Measurements from ENCODE around the gene LILRA2.

Gene LILRA2

GRCh38 chr19:54608792-54609191 lies 35.2 kb downstream of the LILRA2 start:
- POLR2A ChIA-PET (ENCODE audit: low non-redundant PET): no interaction called here

GRCh38 chr19:54609356-54609791 lies 35.8 kb downstream of the LILRA2 start:
- no peak for DNase-seq (ENCODE audit: low spot score)
- no peak overlapping the region for H3K27ac ChIP-seq
- TF ChIP-seq CTCF (conservative IDR thresholded peaks at IDR 0.05; ENCODE audit: low read depth): no peak
- ChIA-PET CTCF (no interaction called here), POLR2A (ENCODE audit: low non-redundant PET) (no interaction called here)

More at GRCh38 chr19:54608792-54609191, 35.2 kb downstream of the LILRA2 start:
- no peak for DNase-seq (ENCODE audit: low spot score)
- TF ChIP-seq CTCF (conservative IDR thresholded peaks at IDR 0.05; ENCODE audit: low read depth): no peak
- CTCF ChIA-PET: no interaction called here
- no peak overlapping the region for H3K27ac ChIP-seq

GRCh38 chr19:54612428-54612827 lies 38.8 kb downstream of the LILRA2 start:
- DNase-seq (ENCODE audit: low spot score): no peak
- POLR2A ChIA-PET (ENCODE audit: low non-redundant PET): no interaction called here
- H3K27ac ChIP-seq: no peak overlapping the region
- CTCF ChIA-PET: no interaction called here
- no peak for TF ChIP-seq CTCF (conservative IDR thresholded peaks at IDR 0.05; ENCODE audit: low read depth)

GRCh38 chr19:54614726-54615125 lies 41.1 kb downstream of the LILRA2 start:
- no peak for TF ChIP-seq CTCF (conservative IDR thresholded peaks at IDR 0.05; ENCODE audit: low read depth)
- POLR2A ChIA-PET (ENCODE audit: low non-redundant PET): no interaction called here
- H3K27ac ChIP-seq: no peak overlapping the region
- DNase-seq (ENCODE audit: low spot score): no peak
- CTCF ChIA-PET: no interaction called here

GRCh38 chr19:54616057-54616456 lies 42.5 kb downstream of the LILRA2 start:
- no peak for TF ChIP-seq CTCF (conservative IDR thresholded peaks at IDR 0.05; ENCODE audit: low read depth)
- no peak overlapping the region for H3K27ac ChIP-seq
- ChIA-PET POLR2A (ENCODE audit: low non-redundant PET) (no interaction called here), CTCF (interaction anchor here (0.7 kb wide), 1 partner anchor 57 kb away, joined by 3 read pairs; no protein-coding TSS in a partner anchor)
- no peak for DNase-seq (ENCODE audit: low spot score)

- CTCF ChIA-PET: interaction anchor here (0.7 kb wide), 1 partner anchor 58 kb away, joined by 3 read pairs; no protein-coding TSS in a partner anchor
- no peak for DNase-seq (ENCODE audit: low spot score)
- H3K27ac ChIP-seq: no peak overlapping the region
- TF ChIP-seq CTCF (conservative IDR thresholded peaks at IDR 0.05; ENCODE audit: low read depth): no peak
- POLR2A ChIA-PET (ENCODE audit: low non-redundant PET): no interaction called here
Observed at GRCh38 chr19:54616821-54617560, 43.4 kb downstream of the LILRA2 start.
